Measurements from ENCODE around the gene ULK4.
A peak's percentile ranks its signal among the peaks of the same experiment; 100 is the strongest.

Gene ULK4

GRCh38 chr3:41600616-41601015 lies 361.3 kb downstream of the ULK4 start:
- ChIA-PET POLR2A (no interaction called here), CTCF (no interaction called here)
- no peak for DNase-seq (ENCODE audit: extremely low spot score)
- TF ChIP-seq ARNT (IDR thresholded peaks at IDR 0.05) (no peak), SUZ12 (IDR thresholded peaks at IDR 0.05) (no peak), ZNF384 (IDR thresholded peaks at IDR 0.05) (no peak), CTBP1 (IDR thresholded peaks at IDR 0.05; ENCODE audit: borderline replicate concordance) (no peak), SP1 (IDR thresholded peaks at IDR 0.05) (no peak), LEF1 (IDR thresholded peaks at IDR 0.05; ENCODE audit: borderline replicate concordance) (no peak), HDGF (IDR thresholded peaks at IDR 0.05; ENCODE audit: borderline replicate concordance) (no peak), BHLHE40 (IDR thresholded peaks at IDR 0.05; ENCODE audit: borderline replicate concordance) (no peak), PKNOX1 (IDR thresholded peaks at IDR 0.05) (no peak), FOXK2 (IDR thresholded peaks at IDR 0.05) (no peak), ELF4 (IDR thresholded peaks at IDR 0.05) (no peak), FOXA1 (IDR thresholded peaks at IDR 0.05) (no peak)

DNA sequence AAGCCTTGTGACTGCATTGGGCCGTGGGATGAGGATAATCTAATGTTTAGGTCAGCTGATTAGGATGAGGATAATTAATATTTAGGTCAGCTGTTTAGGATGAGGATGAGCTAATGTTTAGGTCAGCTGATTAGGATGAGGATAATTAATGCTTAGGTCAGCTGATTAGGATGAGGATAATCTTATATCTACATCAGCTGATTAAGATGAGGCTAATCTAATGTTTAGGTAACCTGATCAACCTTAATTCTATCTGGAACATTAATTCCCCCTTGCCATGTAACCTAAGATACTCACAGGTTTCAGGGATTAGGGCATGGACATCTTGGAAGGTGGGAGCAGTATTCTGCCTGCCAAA lies 362.8 kb downstream of the ULK4 start:
- ChIA-PET POLR2A (no interaction called here), CTCF (interaction anchor here (0.6 kb wide), 1 partner anchor 181 kb away, joined by 3 read pairs; no protein-coding TSS in a partner anchor)
- no peak for TF ChIP-seq HDGF (IDR thresholded peaks at IDR 0.05; ENCODE audit: borderline replicate concordance)
- no peak for TF ChIP-seq NFRKB (IDR thresholded peaks at IDR 0.05)
- TF ChIP-seq L3MBTL2 (conservative IDR thresholded peaks at IDR 0.05) = no peak
- TF ChIP-seq PKNOX1 (IDR thresholded peaks at IDR 0.05) = no peak
- TF ChIP-seq SP1 (IDR thresholded peaks at IDR 0.05) = no peak
- TF ChIP-seq ARNT (IDR thresholded peaks at IDR 0.05) = no peak
- no peak for TF ChIP-seq TARDBP (IDR thresholded peaks at IDR 0.05)
- no peak for TF ChIP-seq BHLHE40 (IDR thresholded peaks at IDR 0.05; ENCODE audit: borderline replicate concordance)
- TF ChIP-seq FOXM1 (IDR thresholded peaks at IDR 0.05; ENCODE audit: borderline replicate concordance) = no peak
- no peak for TF ChIP-seq LEF1 (IDR thresholded peaks at IDR 0.05; ENCODE audit: borderline replicate concordance)
- TF ChIP-seq ZNF384 (IDR thresholded peaks at IDR 0.05) = no peak
- no peak for TF ChIP-seq FOXK2 (IDR thresholded peaks at IDR 0.05)
- TF ChIP-seq CTBP1 (IDR thresholded peaks at IDR 0.05; ENCODE audit: borderline replicate concordance) = no peak

DNA sequence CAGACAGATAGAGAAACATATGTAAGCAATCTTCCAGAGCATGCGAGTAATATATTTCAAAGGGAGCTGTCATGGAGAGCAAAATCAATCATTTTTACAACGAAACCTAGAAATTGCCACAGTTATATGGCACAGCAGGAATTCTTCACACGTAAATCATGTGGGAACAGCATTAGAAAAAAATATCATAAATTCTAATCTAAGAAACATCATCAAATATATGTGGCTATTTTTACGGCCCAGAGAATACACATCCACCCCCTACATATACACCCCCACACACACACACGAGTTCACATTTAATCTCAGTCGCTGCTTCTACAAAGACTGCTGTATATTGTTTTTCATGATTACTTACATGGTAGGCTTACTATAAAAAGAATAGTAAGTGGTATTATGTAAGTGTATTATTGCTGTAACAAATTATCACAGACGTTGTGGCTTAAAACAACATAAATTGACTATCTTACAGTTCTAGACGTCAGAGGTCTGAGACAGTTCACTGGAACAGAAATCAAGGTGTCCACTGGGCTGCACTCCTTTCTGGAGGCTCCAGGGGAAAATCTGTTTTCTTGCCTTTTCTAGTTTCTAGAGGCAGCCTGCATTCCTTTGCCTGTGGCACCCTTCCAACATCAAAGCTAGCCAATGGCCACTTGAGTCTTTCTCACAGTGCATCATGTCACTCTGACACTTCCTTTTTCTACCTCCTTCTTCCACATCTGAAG lies 363.3 kb downstream of the ULK4 start:
- TF ChIP-seq LEF1 (IDR thresholded peaks at IDR 0.05; ENCODE audit: borderline replicate concordance) = no peak
- TF ChIP-seq ZNF384 (IDR thresholded peaks at IDR 0.05) = peak; percentile 79; the same call in 1 of the 2 replicates
- TF ChIP-seq CTBP1 (IDR thresholded peaks at IDR 0.05; ENCODE audit: borderline replicate concordance) = peak; percentile 82
- no peak for TF ChIP-seq FOXA1 (IDR thresholded peaks at IDR 0.05)
- TF ChIP-seq SUZ12 (IDR thresholded peaks at IDR 0.05) = no peak
- no peak for TF ChIP-seq BHLHE40 (IDR thresholded peaks at IDR 0.05; ENCODE audit: borderline replicate concordance)
- TF ChIP-seq L3MBTL2 (conservative IDR thresholded peaks at IDR 0.05) = no peak
- no peak for TF ChIP-seq ELF4 (IDR thresholded peaks at IDR 0.05)
- TF ChIP-seq FOXK2 (IDR thresholded peaks at IDR 0.05) = no peak
- TF ChIP-seq ARNT (IDR thresholded peaks at IDR 0.05) = no peak
- no peak for TF ChIP-seq FOXM1 (IDR thresholded peaks at IDR 0.05; ENCODE audit: borderline replicate concordance)
- peak; percentile 97 for TF ChIP-seq PKNOX1 (IDR thresholded peaks at IDR 0.05)
- no peak for TF ChIP-seq HDGF (IDR thresholded peaks at IDR 0.05; ENCODE audit: borderline replicate concordance)
- TF ChIP-seq TARDBP (IDR thresholded peaks at IDR 0.05) = no peak
- TF ChIP-seq SP1 (IDR thresholded peaks at IDR 0.05) = no peak
- no peak for TF ChIP-seq NFRKB (IDR thresholded peaks at IDR 0.05)
- no peak for DNase-seq (ENCODE audit: extremely low spot score)
- ChIA-PET POLR2A (no interaction called here), CTCF (no interaction called here)

More for the DNA sequence above, 362.8 kb downstream of the ULK4 start:
- no peak for DNase-seq (ENCODE audit: extremely low spot score)

DNA sequence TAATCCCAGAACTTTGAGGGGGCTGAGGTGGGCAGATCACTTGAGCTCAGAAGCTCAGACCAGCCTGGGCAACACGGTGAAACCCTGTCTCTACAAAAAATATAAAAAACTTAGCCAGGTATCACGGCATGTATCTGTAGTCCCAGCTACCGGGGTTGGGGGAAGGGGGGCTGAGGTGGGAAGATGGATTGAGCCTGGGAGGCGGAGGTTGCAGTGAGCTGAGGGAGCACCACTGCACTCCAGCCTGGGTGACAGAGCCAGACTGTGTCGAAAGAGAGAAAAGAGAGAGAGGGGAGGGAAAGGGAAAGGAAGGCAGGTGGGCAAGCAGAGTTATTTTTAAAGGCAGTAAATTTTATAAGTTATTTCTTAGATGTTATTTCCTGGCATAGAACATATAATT lies 368.1 kb downstream of the ULK4 start:
- CTCF ChIA-PET = no interaction called here
- TF ChIP-seq SUZ12 (IDR thresholded peaks at IDR 0.05) = no peak
- no peak for TF ChIP-seq PKNOX1 (IDR thresholded peaks at IDR 0.05)
- no peak for TF ChIP-seq FOXA1 (IDR thresholded peaks at IDR 0.05)
- no peak for TF ChIP-seq CTBP1 (IDR thresholded peaks at IDR 0.05; ENCODE audit: borderline replicate concordance)
- no peak for TF ChIP-seq ARNT (IDR thresholded peaks at IDR 0.05)
- TF ChIP-seq SP1 (IDR thresholded peaks at IDR 0.05) = no peak
- TF ChIP-seq FOXM1 (IDR thresholded peaks at IDR 0.05; ENCODE audit: borderline replicate concordance) = no peak
- no peak for TF ChIP-seq ZNF384 (IDR thresholded peaks at IDR 0.05)
- no peak for TF ChIP-seq NFRKB (IDR thresholded peaks at IDR 0.05)
- TF ChIP-seq LEF1 (IDR thresholded peaks at IDR 0.05; ENCODE audit: borderline replicate concordance) = no peak
- no peak for TF ChIP-seq ELF4 (IDR thresholded peaks at IDR 0.05)
- no peak for TF ChIP-seq FOXK2 (IDR thresholded peaks at IDR 0.05)
- TF ChIP-seq L3MBTL2 (conservative IDR thresholded peaks at IDR 0.05) = no peak
- TF ChIP-seq BHLHE40 (IDR thresholded peaks at IDR 0.05; ENCODE audit: borderline replicate concordance) = no peak
- no peak for TF ChIP-seq TARDBP (IDR thresholded peaks at IDR 0.05)
- TF ChIP-seq HDGF (IDR thresholded peaks at IDR 0.05; ENCODE audit: borderline replicate concordance) = no peak
- POLR2A ChIA-PET = no interaction called here
- DNase-seq (ENCODE audit: extremely low spot score) = no peak

- no peak for TF ChIP-seq SUZ12 (IDR thresholded peaks at IDR 0.05)
- TF ChIP-seq HDGF (IDR thresholded peaks at IDR 0.05; ENCODE audit: borderline replicate concordance) = no peak
- no peak for TF ChIP-seq PKNOX1 (IDR thresholded peaks at IDR 0.05)
- no peak for TF ChIP-seq CTBP1 (IDR thresholded peaks at IDR 0.05; ENCODE audit: borderline replicate concordance)
- TF ChIP-seq TARDBP (IDR thresholded peaks at IDR 0.05) = no peak
- no peak for TF ChIP-seq ARNT (IDR thresholded peaks at IDR 0.05)
- no peak for TF ChIP-seq FOXK2 (IDR thresholded peaks at IDR 0.05)
- no peak for TF ChIP-seq ELF4 (IDR thresholded peaks at IDR 0.05)
- TF ChIP-seq ZNF384 (IDR thresholded peaks at IDR 0.05) = no peak
- no peak for TF ChIP-seq FOXA1 (IDR thresholded peaks at IDR 0.05)
- no peak for TF ChIP-seq L3MBTL2 (conservative IDR thresholded peaks at IDR 0.05)
- TF ChIP-seq FOXM1 (IDR thresholded peaks at IDR 0.05; ENCODE audit: borderline replicate concordance) = no peak
- TF ChIP-seq LEF1 (IDR thresholded peaks at IDR 0.05; ENCODE audit: borderline replicate concordance) = no peak
- TF ChIP-seq NFRKB (IDR thresholded peaks at IDR 0.05) = no peak
- TF ChIP-seq BHLHE40 (IDR thresholded peaks at IDR 0.05; ENCODE audit: borderline replicate concordance) = no peak
- TF ChIP-seq SP1 (IDR thresholded peaks at IDR 0.05) = no peak
- CTCF ChIA-PET = no interaction called here
- no peak for DNase-seq (ENCODE audit: extremely low spot score)
- POLR2A ChIA-PET = no interaction called here
Measured at GRCh38 chr3:41592753-41593510, 369.0 kb downstream of the ULK4 start.
